HTR-8/SVneo (cell line): ENCODE results near the gene CHD2.

Experiments used
- DNase-seq: peaks from one replicate; pipeline ENCODE4 v3.0.0; 2011; ENCODE audit warnings: low spot score, mixed read lengths; ENCODE audit not compliant: insufficient read length
- FAIRE-seq: peaks from 2 replicates; lab custom pipeline; 2011; peaks lifted over from hg19 to GRCh38; lab: Jason Lieb, UNC

Gene CHD2

GRCh38 chr15:92924216-92924615, 24.1 kb downstream of the CHD2 start:
- DNase-seq (no peak), FAIRE-seq (no peak)

- DNase-seq (no peak), FAIRE-seq (no peak)
Observed at GRCh38 chr15:92925454-92925853, 25.3 kb downstream of the CHD2 start.

- no peak for DNase-seq
- no peak for FAIRE-seq
Observed at GRCh38 chr15:92928225-92928750, 28.2 kb downstream of the CHD2 start.

GRCh38 chr15:92929002-92929401, 28.9 kb downstream of the CHD2 start:
- FAIRE-seq (no peak), DNase-seq (no peak)

GRCh38 chr15:92930054-92930621, 30.0 kb downstream of the CHD2 start:
- DNase-seq (no peak), FAIRE-seq (no peak)

GRCh38 chr15:92930776-92931175, 30.7 kb downstream of the CHD2 start:
- DNase-seq: peak; percentile 64
- FAIRE-seq: no peak

- no peak for DNase-seq
- no peak for FAIRE-seq
Observed at GRCh38 chr15:92932946-92933649, 33.0 kb downstream of the CHD2 start.

- FAIRE-seq (no peak), DNase-seq (no peak)
Observed at GRCh38 chr15:92933831-92934230, 33.7 kb downstream of the CHD2 start.

- DNase-seq: no peak
- no peak for FAIRE-seq
Observed at GRCh38 chr15:92934716-92935115, 34.6 kb downstream of the CHD2 start.

- DNase-seq (no peak), FAIRE-seq (no peak)
Observed at GRCh38 chr15:92936138-92936537, 36.0 kb downstream of the CHD2 start.

GRCh38 chr15:92936693-92937092, 36.6 kb downstream of the CHD2 start:
- DNase-seq (no peak), FAIRE-seq (no peak)

- no peak for FAIRE-seq
- DNase-seq: no peak
Observed at GRCh38 chr15:92937901-92938300, 37.8 kb downstream of the CHD2 start.

- no peak for FAIRE-seq
Observed at GRCh38 chr15:92938387-92938786, 38.3 kb downstream of the CHD2 start.

GRCh38 chr15:92941668-92942067, 41.5 kb downstream of the CHD2 start:
- FAIRE-seq (no peak), DNase-seq (no peak)

More at GRCh38 chr15:92938387-92938786, 38.3 kb downstream of the CHD2 start:
- DNase-seq: no peak

GRCh38 chr15:92942706-92943105, 42.6 kb downstream of the CHD2 start:
- DNase-seq (no peak), FAIRE-seq (no peak)

GRCh38 chr15:92943581-92943980, 43.5 kb downstream of the CHD2 start:
- no peak for DNase-seq
- FAIRE-seq: no peak

GRCh38 chr15:92944946-92945521, 44.9 kb downstream of the CHD2 start:
- no peak for DNase-seq
- no peak for FAIRE-seq

GRCh38 chr15:92947071-92947730, 47.1 kb downstream of the CHD2 start:
- FAIRE-seq: no peak
- DNase-seq: no peak

GRCh38 chr15:92949604-92950249, 49.6 kb downstream of the CHD2 start:
- FAIRE-seq: no peak
- DNase-seq: no peak

- FAIRE-seq (no peak), DNase-seq (no peak)
Observed at GRCh38 chr15:92951800-92952457, 51.8 kb downstream of the CHD2 start.
